Lower leg skin (tissue), 3 donors: Measurements from ENCODE around the gene FGFR2.
"Not testable (repeated sequence)": the region's sequence is repeated elsewhere in the genome, so short reads cannot be mapped to it uniquely, and the experiment has no call there.

Experiments
- POLR2A ChIP-seq, 2 donors: fragments of 450-650 bp; IDR thresholded peaks; one replicate each; pipeline ENCODE4 v1.6.1; 2016 to 2017; ENCODE audit warnings: antibody characterized with exemption in 2 of 2, mild to moderate bottlenecking in 1 of 2, moderate library complexity in 1 of 2
- TF ChIP-seq, protein P1 (sequence below), 3 donors: fragments of 450-650 bp; IDR thresholded peaks; one replicate each; pipeline ENCODE4 v1.5.1; 2016; ENCODE audit warnings: antibody characterized with exemption in 3 of 3, mild to moderate bottlenecking in 3 of 3, moderate library complexity in 2 of 3

GRCh38 chr10:121520526-121520925 is 77.7 kb downstream of the FGFR2 start:
- TF ChIP-seq POLR2A (IDR thresholded peaks at IDR 0.05) = not testable (repeated sequence)
- TF ChIP-seq, protein P1, sequence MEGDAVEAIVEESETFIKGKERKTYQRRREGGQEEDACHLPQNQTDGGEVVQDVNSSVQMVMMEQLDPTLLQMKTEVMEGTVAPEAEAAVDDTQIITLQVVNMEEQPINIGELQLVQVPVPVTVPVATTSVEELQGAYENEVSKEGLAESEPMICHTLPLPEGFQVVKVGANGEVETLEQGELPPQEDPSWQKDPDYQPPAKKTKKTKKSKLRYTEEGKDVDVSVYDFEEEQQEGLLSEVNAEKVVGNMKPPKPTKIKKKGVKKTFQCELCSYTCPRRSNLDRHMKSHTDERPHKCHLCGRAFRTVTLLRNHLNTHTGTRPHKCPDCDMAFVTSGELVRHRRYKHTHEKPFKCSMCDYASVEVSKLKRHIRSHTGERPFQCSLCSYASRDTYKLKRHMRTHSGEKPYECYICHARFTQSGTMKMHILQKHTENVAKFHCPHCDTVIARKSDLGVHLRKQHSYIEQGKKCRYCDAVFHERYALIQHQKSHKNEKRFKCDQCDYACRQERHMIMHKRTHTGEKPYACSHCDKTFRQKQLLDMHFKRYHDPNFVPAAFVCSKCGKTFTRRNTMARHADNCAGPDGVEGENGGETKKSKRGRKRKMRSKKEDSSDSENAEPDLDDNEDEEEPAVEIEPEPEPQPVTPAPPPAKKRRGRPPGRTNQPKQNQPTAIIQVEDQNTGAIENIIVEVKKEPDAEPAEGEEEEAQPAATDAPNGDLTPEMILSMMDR (IDR thresholded peaks at IDR 0.05) = not testable (repeated sequence)
